Tibial nerve (tissue), 4 donors: Measurements from ENCODE around the gene SNX30. TPM values are rescaled to one million over a fixed set of nuclear protein-coding genes. Genes with fewer than 3 reads are reported as not detected.

ENCODE experiments used
- DNase-seq, 2 donors: peaks; one replicate each; pipeline ENCODE4 v3.0.0-alpha.2; 2019; ENCODE audit warnings: low spot score in 2 of 2
- H3K27ac ChIP-seq, 4 donors: fragments of 200-600 bp; sonication (generic) in 3 of 4; one replicate each; pipeline ENCODE4 v1.5.1; 2017 to 2019; ENCODE audit warnings: mild to moderate bottlenecking in 1 of 4
- H3K27me3 ChIP-seq, 2 donors: fragments of 200-600 bp; sonication (generic) in 1 of 2; one replicate each; pipeline versions ENCODE4 v1.5.1 to v1.6.0; 2017 to 2019
- H3K36me3 ChIP-seq, 3 donors: fragments of 200-600 bp; sonication (generic); one replicate each; pipeline ENCODE4 v1.5.1; 2018 to 2019
- H3K4me1 ChIP-seq, 4 donors: fragments of 200-600 bp; sonication (generic) in 3 of 4; one replicate each; pipeline ENCODE4 v1.5.1; 2017 to 2019
- H3K4me3 ChIP-seq, 4 donors: fragments of 200-600 bp; sonication (generic) in 3 of 4; one replicate each; pipeline ENCODE4 v1.5.1; 2017 to 2019; ENCODE audit warnings: mild to moderate bottlenecking in 1 of 4, moderate library complexity in 1 of 4
- H3K9me3 ChIP-seq, 4 donors: fragments of 200-600 bp; sonication (generic) in 3 of 4; one replicate each; pipeline ENCODE4 v1.5.1; 2017 to 2019
- CTCF ChIP-seq, 5 experiments: fragments of 200-600 bp in 3 of 5; fragments of 450-650 bp in 2 of 5; sonication (generic) in 3 of 5; IDR thresholded peaks; one replicate each; pipeline ENCODE4 v1.5.1; 2016 to 2019; ENCODE audit warnings: antibody characterized with exemption in 5 of 5, mild to moderate bottlenecking in 3 of 5, moderate library complexity in 2 of 5
- EP300 ChIP-seq, 2 donors: sonication (generic); formaldehyde crosslinking; IDR thresholded peaks; one replicate each; pipeline ENCODE4 v1.6.1; 2017; ENCODE audit warnings: antibody characterized with exemption in 2 of 2, mild to moderate bottlenecking in 1 of 2
- POLR2A ChIP-seq, 2 donors: fragments of 450-650 bp; IDR thresholded peaks; one replicate each; pipeline ENCODE4 v1.6.1; 2017; ENCODE audit warnings: antibody characterized with exemption in 2 of 2, mild to moderate bottlenecking in 2 of 2, moderate library complexity in 2 of 2
- WGBS, 2 donors: methylation state at CpG; one replicate each; pipeline ENCODE4 v1.1.5; 2018; 5-methylcytosine and 5-hydroxymethylcytosine counted together
- total RNA-seq, 4 donors: library from RNA; depleted of rRNA; stranded (reverse); fragments of >200 nt; gene quantifications; one replicate each; pipeline ENCODE4 v1.1.0, GENCODE V29; 2016

Gene SNX30
- total RNA-seq, 4 donors from 2014 or later, result 14.9 to 25.3 (median 17.0) TPM

- TF ChIP-seq EP300 (IDR thresholded peaks at IDR 0.05) (no peak), CTCF (IDR thresholded peaks at IDR 0.05) (no peak), POLR2A (IDR thresholded peaks at IDR 0.05) (no peak)
- 55 to 59% methylated on average over 8 of the region's 8 CpGs for WGBS, 2 donors
- no peak for DNase-seq
- Histone ChIP-seq H3K9me3 (peaks cover 0 to 2% (median 0%) of the 10 kb centered on the region in 4 donors), H3K27me3 (no peaks in the 10 kb centered on the region), H3K4me1 (peaks cover 0 to 29% (median 11%) of the 10 kb centered on the region in 4 donors), H3K4me3 (no peak overlapping the region), H3K36me3 (peaks cover 0 to 9% (median 0%) of the 10 kb centered on the region in 3 donors), H3K27ac (peak overlapping the region in 2 of 4 donors; percentile 29 to 48)
Measured at GRCh38 chr9:112771359-112772214, 21.0 kb downstream of the SNX30 start.

GRCh38 chr9:112772215-112772509 is 21.6 kb downstream of the SNX30 start:
- H3K9me3 ChIP-seq, result no peaks in the 10 kb centered on the region
- TF ChIP-seq POLR2A (IDR thresholded peaks at IDR 0.05), result no peak
- no peak for TF ChIP-seq CTCF (IDR thresholded peaks at IDR 0.05)
- no peak for TF ChIP-seq EP300 (IDR thresholded peaks at IDR 0.05)
- H3K27me3 ChIP-seq, result no peaks in the 10 kb centered on the region
- peaks cover 0 to 10% (median 0%) of the 10 kb centered on the region in 3 donors for H3K36me3 ChIP-seq
- no peak overlapping the region for H3K4me3 ChIP-seq
- peak overlapping the region in 1 of 4 donors; percentile 48 for H3K27ac ChIP-seq
- DNase-seq, result no peak
- WGBS, 2 donors, result 63 to 70% methylated on average over 2 of the region's 2 CpGs
- H3K4me1 ChIP-seq, result peaks cover 0 to 29% (median 11%) of the 10 kb centered on the region in 4 donors

GRCh38 chr9:112772551-112772950 is 22.0 kb downstream of the SNX30 start:
- H3K4me3 ChIP-seq, result no peak overlapping the region
- 81 to 86% methylated on average over 4 of the region's 4 CpGs for WGBS, 2 donors
- H3K4me1 ChIP-seq, result peaks cover 0 to 29% (median 11%) of the 10 kb centered on the region in 4 donors
- H3K27ac ChIP-seq, result no peak overlapping the region
- no peak for DNase-seq
- peaks cover 0 to 10% (median 0%) of the 10 kb centered on the region in 3 donors for H3K36me3 ChIP-seq
- H3K9me3 ChIP-seq, result no peaks in the 10 kb centered on the region
- no peaks in the 10 kb centered on the region for H3K27me3 ChIP-seq
- TF ChIP-seq POLR2A (IDR thresholded peaks at IDR 0.05) (no peak), CTCF (IDR thresholded peaks at IDR 0.05) (no peak), EP300 (IDR thresholded peaks at IDR 0.05) (no peak)

GRCh38 chr9:112774006-112774996 is 23.7 kb downstream of the SNX30 start:
- peaks cover 0 to 29% (median 11%) of the 10 kb centered on the region in 4 donors for H3K4me1 ChIP-seq
- 73 to 76% methylated on average over 9 of the region's 9 CpGs for WGBS, 2 donors
- no peaks in the 10 kb centered on the region for H3K9me3 ChIP-seq
- peaks cover 0 to 4% (median 0%) of the 10 kb centered on the region in 3 donors for H3K36me3 ChIP-seq
- no peaks in the 10 kb centered on the region for H3K27me3 ChIP-seq
- no peak overlapping the region for H3K27ac ChIP-seq
- no peak for DNase-seq
- no peak overlapping the region for H3K4me3 ChIP-seq
- TF ChIP-seq CTCF (IDR thresholded peaks at IDR 0.05) (no peak), POLR2A (IDR thresholded peaks at IDR 0.05) (no peak), EP300 (IDR thresholded peaks at IDR 0.05) (no peak)
